Lung microvascular endothelial cell (primary cell): Measurements from ENCODE around the gene IL25. TPM values are rescaled to one million over a fixed set of nuclear protein-coding genes. Genes with fewer than 3 reads are reported as not detected.
"Not testable (repeated sequence)": the region's sequence is repeated elsewhere in the genome, so short reads cannot be mapped to it uniquely, and the experiment has no call there.

Experiments
- DNase-seq, 2 donors: peaks; one replicate each; pipeline versions ENCODE4 v3.0.0 to v3.0.0-alpha.2; 2010; ENCODE audit warnings: low read depth in 2 of 2
- total RNA-seq: library from RNA; depleted of rRNA; stranded (reverse); fragments of >200 nt; gene quantifications from 2 replicates; pipeline ENCODE4 v1.2.1, GENCODE V29; 2014

IL25 gene
- total RNA-seq, 1 donor from 2014 or later = not detected

DNA sequence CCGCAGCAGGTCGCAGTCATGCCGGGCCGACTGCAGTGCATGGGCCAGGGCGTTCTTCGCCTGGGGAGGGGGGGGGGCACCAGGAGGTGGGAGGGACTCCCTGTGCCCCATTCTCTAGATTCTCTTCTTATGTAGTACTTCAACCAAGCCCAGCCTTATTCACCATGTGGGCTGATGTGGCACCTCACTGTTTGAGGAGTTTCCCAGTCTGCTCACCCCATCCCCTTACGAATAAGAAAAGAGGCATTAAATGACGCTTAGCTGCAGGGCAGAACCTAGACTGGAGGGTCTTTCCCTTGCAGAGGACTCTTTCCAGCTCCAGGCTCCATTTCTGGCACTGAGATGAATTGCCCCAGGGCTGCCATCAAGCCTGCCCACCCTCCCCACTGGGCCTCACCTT lies 16.4 kb downstream of the IL25 start:
- DNase-seq = no peak

- DNase-seq = no peak
These were observed 16.8 kb downstream of the IL25 start for GRCh38 chr14:23389396-23389795.

DNA sequence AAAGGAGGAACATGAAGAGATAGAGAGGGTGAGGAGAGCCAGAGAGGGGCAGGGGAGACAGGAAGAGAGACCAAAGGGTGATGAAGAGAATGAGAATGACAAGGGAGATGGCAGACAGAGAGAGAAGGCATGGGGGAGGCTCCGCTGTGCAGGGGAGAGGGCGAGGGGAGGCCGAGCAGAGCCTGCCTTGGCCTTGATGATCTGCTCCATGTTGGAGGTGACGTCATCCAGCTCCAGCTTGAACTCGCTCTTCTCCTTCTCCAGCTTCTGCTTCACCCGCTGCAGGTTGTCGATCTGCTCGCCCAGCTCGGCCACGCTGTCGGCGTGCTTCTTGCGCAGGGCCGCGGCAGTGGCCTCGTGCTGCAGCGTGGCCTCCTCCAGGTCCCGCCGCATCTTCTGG lies 17.3 kb downstream of the IL25 start:
- not testable (repeated sequence) for DNase-seq

- no peak for DNase-seq
These were observed 20.0 kb downstream of the IL25 start for GRCh38 chr14:23392613-23393012.

DNA sequence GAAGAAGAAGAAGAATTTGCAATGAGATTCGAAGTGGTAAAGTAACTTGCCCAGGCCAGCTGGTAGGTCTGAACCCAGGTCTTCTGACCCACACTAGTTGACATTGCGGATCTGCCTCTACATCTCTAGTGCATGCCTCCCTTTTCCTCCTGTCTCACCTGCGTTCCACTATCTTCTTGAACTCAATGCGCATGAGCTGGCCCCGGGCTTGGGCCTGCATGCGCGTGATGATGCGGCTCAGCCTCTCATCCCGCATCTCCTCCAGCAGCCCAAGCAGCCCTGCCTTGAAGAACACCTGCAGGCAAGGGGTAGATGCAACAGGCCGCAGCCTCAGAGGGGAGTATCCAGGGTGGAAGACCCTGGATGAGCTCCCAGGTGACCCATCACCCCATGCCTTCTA lies 23.5 kb downstream of the IL25 start:
- no peak for DNase-seq

- DNase-seq = no peak
These were observed 24.3 kb downstream of the IL25 start for GRCh38 chr14:23396781-23397407.

- DNase-seq = no peak
These were observed 25.7 kb downstream of the IL25 start for GRCh38 chr14:23398348-23398747.

DNA sequence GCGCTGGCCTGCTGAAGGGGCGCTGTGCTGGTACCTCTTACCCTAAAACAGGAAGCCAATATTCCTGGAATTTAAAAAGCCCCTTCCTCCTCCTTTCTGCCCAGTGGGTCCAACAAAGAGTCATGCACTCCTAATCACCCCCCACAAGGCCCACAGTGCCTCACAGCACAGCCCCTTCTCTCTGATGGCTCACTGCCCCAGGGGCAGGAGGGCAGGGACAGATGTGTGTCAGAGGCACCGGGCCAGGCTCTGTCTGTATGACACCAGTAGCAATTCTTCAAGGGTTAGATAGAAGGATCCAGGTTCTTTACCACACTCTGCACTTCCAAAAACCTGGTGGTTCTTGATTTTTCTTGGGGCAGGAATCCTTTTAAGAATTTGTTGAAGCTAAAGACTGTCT lies 26.5 kb downstream of the IL25 start:
- DNase-seq = no peak

- no peak for DNase-seq
These were observed 27.0 kb downstream of the IL25 start for GRCh38 chr14:23399591-23399990.

DNA sequence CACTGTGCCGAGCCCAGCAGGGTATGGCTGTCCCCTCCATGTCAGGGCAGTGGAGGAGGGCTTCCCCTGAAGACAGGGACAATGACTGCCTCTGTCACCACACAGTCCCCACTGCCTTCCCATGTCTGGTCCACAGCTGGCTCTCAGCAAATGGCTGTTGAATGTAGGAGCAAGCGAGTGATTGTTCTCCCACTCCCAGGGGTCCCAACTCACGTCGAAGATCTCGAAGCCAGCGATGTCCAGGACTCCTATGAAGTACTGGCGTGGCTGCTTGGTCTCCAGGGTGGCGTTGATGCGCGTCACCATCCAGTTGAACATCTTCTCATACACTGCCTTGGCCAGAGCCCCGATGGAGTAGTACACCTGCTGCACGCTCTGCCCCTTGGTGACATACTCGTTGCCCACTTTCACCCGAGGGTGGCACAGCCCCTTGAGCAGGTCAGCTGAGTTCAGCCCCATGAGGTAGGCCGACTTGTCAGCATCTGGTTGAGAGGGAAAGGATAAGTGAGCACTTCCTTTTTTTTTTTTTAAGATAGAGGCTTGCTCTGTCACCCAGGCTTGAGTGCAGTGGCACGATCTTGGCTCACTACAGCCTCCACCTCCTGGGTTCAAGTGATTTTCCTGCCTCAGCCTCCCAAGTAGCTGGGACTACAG lies 28.0 kb downstream of the IL25 start:
- DNase-seq = not testable (repeated sequence)

- DNase-seq = no peak
These were observed 28.7 kb downstream of the IL25 start for GRCh38 chr14:23401291-23401690.

DNA sequence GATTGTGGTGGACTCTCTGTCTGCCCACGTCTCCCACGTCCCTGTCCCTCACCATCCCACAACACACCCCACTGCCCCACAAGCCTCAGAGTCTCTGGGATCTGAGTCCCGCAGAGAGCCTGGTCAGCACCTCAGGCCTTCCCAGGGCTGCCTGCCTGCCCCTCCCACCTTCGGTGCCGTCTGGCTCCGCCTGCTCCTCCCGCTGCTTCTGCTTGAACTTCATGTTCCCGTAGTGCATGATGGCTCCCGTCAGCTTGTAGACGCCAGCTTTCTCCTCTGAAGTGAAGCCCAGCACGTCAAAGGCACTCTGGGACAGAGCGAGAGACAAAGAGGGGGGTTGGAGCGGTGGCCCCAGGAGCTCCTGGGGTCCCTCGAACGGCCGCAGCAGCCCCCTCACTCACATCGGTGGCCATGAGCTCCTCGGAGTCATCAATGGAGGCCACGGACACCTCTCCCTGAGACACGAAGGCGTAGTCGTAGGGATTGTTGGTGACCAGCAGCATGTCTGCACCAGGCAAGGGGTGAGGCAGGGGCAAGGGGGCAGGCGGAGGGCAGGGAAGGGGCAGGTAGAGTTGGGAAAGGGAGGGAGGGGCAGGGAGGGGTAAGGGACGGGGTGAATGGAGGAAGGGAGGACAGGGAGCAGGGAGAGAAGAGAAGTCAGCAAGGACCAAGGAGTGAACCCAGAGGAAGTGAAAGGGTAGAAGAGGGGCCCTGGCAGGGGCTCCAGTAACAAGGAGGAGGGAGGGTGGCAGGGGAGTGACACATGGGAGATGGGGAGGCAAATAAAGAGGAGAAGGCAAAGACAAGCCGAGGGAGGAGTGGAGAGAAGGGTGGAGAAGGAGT lies 29.9 kb downstream of the IL25 start:
- no peak for DNase-seq

DNA sequence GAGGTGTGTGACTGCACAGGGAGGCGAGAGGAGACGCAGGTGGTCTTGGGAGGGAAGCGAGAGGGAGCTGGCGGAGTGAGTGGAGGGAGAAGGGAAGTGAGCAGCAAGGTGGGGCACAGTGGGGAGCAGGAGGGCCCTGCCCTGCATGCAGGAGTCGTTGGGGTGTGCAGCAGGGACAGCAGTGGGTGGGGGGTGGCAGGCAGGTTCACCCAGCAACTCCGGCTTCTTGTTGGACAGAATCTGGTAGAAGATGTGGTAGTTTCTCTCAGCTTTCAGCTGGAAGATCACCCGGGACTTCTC lies 30.5 kb downstream of the IL25 start:
- DNase-seq = no peak

DNA sequence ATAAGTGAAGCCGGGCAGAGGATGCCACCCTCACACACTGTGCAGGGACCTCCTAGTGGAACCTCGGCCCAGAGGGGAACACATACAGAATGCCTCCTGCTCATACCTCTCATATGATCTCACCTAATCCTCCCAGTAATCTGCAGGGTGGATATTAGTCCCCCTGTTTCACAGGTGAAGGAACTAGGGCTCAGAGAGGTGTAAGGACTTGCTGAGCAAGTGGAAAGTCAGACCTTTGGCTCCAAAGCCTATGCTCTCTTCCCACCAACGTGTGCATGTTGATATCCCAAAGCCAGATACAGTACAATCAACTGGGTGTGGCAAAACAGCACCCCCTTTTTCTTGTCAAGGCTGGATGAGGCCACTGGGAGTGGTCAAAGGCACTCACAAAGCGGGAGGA lies 31.3 kb downstream of the IL25 start:
- no peak for DNase-seq

GRCh38 chr14:23404331-23404900 lies 31.8 kb downstream of the IL25 start:
- DNase-seq = no peak

DNA sequence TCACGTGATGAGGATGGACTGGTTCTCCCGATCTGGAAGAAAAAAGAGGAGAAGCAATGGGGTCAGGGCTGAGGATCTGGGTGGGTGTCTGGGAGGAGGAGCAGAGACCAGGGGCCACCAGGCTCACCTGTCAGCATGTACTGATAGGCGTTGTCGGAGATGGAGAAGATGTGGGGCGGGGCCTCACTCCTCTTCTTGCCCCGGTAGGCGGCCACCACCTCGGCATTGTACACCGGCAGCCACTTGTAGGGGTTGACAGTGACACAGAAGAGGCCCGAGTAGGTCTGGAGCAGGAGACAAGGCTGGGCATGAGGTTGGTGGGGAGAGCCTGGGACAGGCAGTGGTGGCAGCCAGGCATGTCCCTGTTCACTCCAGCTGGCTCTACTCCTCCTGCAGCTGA lies 32.5 kb downstream of the IL25 start:
- no peak for DNase-seq

- DNase-seq = no peak
These were observed 33.0 kb downstream of the IL25 start for GRCh38 chr14:23405516-23406025.

DNA sequence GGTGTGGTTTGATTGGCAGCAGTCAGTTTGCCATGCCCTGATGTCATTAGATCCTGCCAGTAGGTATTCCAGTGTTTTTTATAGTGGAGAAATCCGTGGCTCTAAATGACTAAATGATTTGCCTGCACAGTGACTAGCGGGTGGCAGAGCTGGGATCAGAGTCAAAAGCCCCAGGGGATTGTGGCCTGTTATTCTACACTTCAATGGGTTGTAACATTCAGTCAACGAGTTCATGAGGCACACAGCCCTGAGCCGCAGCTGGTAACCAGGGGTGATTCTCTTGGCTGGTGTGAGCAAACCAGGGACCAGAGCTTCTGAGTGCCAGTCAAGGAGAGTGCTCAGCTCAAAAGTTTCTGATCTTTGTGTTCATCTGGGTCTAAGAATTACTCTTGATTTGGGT lies 33.6 kb downstream of the IL25 start:
- DNase-seq = no peak

GRCh38 chr14:23406725-23407355 lies 34.2 kb downstream of the IL25 start:
- DNase-seq = no peak

DNA sequence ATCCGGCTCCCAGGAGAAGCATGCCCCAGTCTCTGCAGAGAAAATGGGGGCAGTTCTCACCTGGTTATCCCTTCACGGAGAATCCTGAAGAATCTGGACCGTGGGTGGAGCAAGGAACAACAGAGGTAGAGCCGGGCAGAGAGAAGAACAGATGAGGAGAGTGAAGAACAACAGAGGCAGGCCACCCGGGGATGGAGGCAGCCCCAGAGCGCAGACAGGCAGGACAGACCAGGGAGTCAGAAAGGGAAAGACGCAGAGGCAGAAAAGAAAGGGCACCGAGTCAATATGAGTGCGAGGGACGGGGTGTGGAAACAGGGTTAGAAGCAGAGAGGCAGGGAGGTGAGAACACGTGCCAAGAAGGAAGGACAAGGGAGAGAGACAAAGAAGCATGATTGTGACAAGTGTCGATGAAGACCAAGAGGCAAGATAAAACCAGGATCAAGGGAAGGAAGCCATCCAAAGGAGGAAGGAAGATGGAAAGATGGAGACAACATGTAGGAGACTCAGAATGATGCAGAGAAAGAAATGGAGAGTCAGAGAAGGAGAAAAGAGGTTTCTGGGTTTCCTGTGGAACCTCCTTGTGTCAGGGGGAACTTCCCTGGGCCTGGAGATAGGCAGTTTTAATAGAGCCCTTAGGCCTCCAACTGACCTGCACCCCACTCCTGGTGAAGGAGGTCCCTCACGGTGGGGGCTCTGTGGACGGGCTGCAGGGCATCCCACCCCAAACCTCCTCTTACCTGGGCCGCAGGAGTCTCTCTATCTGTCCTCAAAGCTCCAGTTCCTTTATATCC lies 35.1 kb downstream of the IL25 start, which contains the start of gene MYH6:
TSS of gene MYH6 (minus strand) at position 758 of the 791 bp plus-strand sequence. CDS start 1,050 bp downstream, outside the sequence.
- no peak for DNase-seq

DNA sequence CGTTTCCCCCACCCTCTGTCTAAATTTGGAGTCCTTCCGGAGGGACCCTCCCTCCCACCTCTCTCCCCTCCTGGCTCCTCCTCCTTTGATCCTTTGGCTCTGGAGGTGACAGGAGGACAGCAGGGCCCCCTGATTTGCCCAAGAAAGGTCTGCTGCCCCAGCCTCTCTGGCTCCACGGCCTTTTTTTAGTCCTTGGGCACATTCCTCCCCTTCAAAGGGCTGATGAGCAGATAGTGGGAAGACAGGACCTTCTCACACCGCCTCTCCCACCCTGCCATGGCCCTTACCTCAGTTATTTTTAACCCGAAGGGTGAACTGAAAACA lies 35.7 kb downstream of the IL25 start:
- DNase-seq = no peak
